Testis (tissue), 3 donors: ENCODE data around the gene KIF1B. TPM values are rescaled to one million over a fixed set of nuclear protein-coding genes. Genes with fewer than 3 reads are reported as not detected.
"Not testable (repeated sequence)": the region's sequence is repeated elsewhere in the genome, so short reads cannot be mapped to it uniquely, and the experiment has no call there.

Experiments
- DNase-seq: peaks from one replicate; pipeline ENCODE4 v3.0.0-alpha.2; 2019
- H3K27ac ChIP-seq, 2 donors: fragments of 200-600 bp; sonication (generic); one replicate each; pipeline ENCODE4 v1.5.1; 2019
- H3K27me3 ChIP-seq: fragments of 200-600 bp; sonication (generic); one replicate; pipeline ENCODE4 v1.5.1; 2019
- H3K36me3 ChIP-seq: fragments of 200-600 bp; sonication (generic); one replicate; pipeline ENCODE4 v1.5.1; 2017; ENCODE audit warnings: low read depth; ENCODE audit errors: missing control alignments
- H3K4me1 ChIP-seq: fragments of 200-600 bp; sonication (generic); one replicate; pipeline ENCODE4 v1.5.1; 2019
- H3K4me3 ChIP-seq, 2 donors: fragments of 200-600 bp; sonication (generic); one replicate each; pipeline ENCODE4 v1.5.1; 2017 to 2019
- H3K9me3 ChIP-seq: fragments of 200-600 bp; sonication (generic); one replicate; pipeline ENCODE4 v1.5.1; 2017
- CTCF ChIP-seq, 3 experiments: fragments of 450-650 bp in 2 of 3; fragments of 200-600 bp in 1 of 3; sonication (generic) in 1 of 3; IDR thresholded peaks; one replicate each; pipeline ENCODE4 v1.5.1; 2016 to 2019; ENCODE audit warnings: antibody characterized with exemption in 3 of 3, mild to moderate bottlenecking in 2 of 3, moderate library complexity in 1 of 3
- POLR2A ChIP-seq: fragments of 450-650 bp; IDR thresholded peaks from one replicate; pipeline ENCODE4 v1.6.1; 2017; ENCODE audit warnings: antibody characterized with exemption, mild to moderate bottlenecking, moderate library complexity
- WGBS, 2 donors: methylation state at CpG; one replicate each; pipeline ENCODE4 v1.1.5; 2018; 5-methylcytosine and 5-hydroxymethylcytosine counted together
- intact Hi-C: fragments of 100-400 bp; cut with DNase I; formaldehyde crosslinking; loops from one replicate; pipeline ENCODE4 v1.15.1; 2023; ENCODE audit warnings: low total_unique reads
- polyA plus RNA-seq: library from polyadenylated mRNA; stranded (reverse); fragments of 350-450 nt; fragmentation: Illumina TruSeq; extraction: RNeasy Lipid Tissue Mini Kit (QIAGEN cat#74804); gene quantifications from one replicate; pipeline ENCODE4 v1.2.3, GENCODE V29; 2014; ENCODE audit warnings: low read depth, low replicate concordance; ENCODE audit not compliant: insufficient read depth
- total RNA-seq, 2 donors: library from RNA; depleted of rRNA; stranded (reverse); fragments of >200 nt; gene quantifications; one replicate each; pipeline ENCODE4 v1.2.3, GENCODE V29; 2016

KIF1B gene
- total and polyA plus RNA-seq, 3 donors from 2014 or later: 64.5 to 119 (median 71.2) TPM

DNA sequence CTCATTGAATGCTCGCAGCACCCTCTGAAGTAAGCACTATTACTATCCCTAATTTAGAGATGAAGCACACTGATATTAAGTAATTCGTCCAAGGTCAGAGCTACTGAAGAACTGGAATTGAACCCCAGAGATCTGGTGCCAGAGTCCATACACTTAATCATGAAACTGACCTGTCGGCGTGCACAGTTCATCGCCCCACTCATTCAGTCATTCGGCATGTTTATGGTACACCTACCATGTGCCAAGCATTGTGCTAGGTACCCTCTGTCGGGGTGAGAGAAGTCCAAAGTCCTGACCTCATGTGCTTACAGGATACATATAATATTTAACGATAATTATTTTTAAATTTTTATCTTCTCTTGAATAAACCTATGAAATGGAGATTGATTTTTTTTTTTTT, 214.3 kb downstream of the KIF1B start:
- intact Hi-C loops: loop anchor here (5.0 kb wide), 1 partner anchor 47 kb away; no protein-coding TSS in a partner anchor
- TF ChIP-seq CTCF (IDR thresholded peaks at IDR 0.05) (no peak), POLR2A (no peak)
- no peaks in the 10 kb centered on the region for H3K9me3 ChIP-seq
- no peak for DNase-seq
- whole genome bisulfite sequencing, 2 donors: 82 to 84% methylated on average over 8 of the region's 8 CpGs
- no peaks in the 10 kb centered on the region for H3K36me3 ChIP-seq
- H3K27me3 ChIP-seq: no peaks in the 10 kb centered on the region
- no peak overlapping the region for H3K27ac ChIP-seq
- H3K4me3 ChIP-seq: no peak overlapping the region
- peaks cover 1% of the 10 kb centered on the region for H3K4me1 ChIP-seq

DNA sequence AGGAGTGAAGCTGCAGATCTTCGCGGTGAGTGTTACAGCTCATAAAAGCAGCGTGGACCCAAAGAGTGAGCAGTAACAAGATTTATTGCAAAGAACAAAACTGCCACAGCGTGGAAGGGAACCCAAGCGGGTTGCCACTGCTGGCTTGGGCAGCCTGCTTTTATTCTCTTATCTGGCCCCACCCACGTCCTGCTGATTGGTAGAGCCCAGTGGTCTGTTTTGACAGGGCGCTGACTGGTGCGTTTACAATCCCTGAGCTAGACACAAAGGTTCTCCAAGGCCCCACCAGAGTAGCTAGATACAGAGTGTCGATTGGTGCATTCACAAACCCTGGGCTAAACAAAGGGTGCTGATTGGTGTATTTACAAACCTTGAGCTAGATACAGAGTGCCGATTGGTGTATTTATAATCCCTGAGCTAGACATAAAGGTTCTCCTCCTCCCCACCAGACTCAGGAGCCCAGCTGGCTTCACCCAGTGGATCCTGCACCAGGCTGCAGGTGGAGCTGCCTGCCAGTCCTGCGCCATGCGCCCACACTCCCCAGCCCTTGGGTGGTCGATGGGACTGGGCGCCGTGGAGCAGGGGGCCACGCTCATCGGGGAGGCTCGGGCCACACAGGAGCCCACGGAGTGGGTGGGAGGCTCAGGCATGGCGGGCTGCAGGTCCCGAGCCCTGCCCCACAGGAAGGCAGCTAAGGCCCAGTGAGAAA, 215.6 kb downstream of the KIF1B start:
- H3K4me1 ChIP-seq, H3K36me3 ChIP-seq, H3K27ac ChIP-seq, DNase-seq, H3K27me3 ChIP-seq, H3K4me3 ChIP-seq, H3K9me3 ChIP-seq: not testable (repeated sequence)
- 83 to 88% methylated on average over 10 to 18 of the region's 21 CpGs for WGBS, 2 donors
- intact Hi-C loops: loop anchor here (5.0 kb wide), 1 partner anchor 49 kb away; no protein-coding TSS in a partner anchor

- intact Hi-C loops: loop anchor here (5.0 kb wide), 1 partner anchor 49 kb away; no protein-coding TSS in a partner anchor
- WGBS, 2 donors: 100% methylated on average over 2 to 4 of the region's 21 CpGs
- not testable (repeated sequence) for DNase-seq, H3K4me3 ChIP-seq, H3K27ac ChIP-seq, H3K27me3 ChIP-seq, H3K36me3 ChIP-seq, H3K9me3 ChIP-seq
- H3K4me1 ChIP-seq: peaks cover 10% of the 10 kb centered on the region
These were observed 216.1 kb downstream of the KIF1B start for GRCh38 chr1:10426535-10426848.

- Histone ChIP-seq H3K4me1 (peaks cover 11% of the 10 kb centered on the region), H3K4me3 (no peak overlapping the region), H3K27ac (no peak overlapping the region), H3K9me3 (no peaks in the 10 kb centered on the region), H3K36me3 (no peaks in the 10 kb centered on the region), H3K27me3 (no peaks in the 10 kb centered on the region)
- no peak for TF ChIP-seq POLR2A
- no peak for TF ChIP-seq CTCF (IDR thresholded peaks at IDR 0.05)
- no peak for DNase-seq
- intact Hi-C loops: loop anchor here (5.0 kb wide), 1 partner anchor 52 kb away; no protein-coding TSS in a partner anchor
- WGBS, 2 donors: 82 to 83% methylated on average over 5 of the region's 5 CpGs
These were observed 218.6 kb downstream of the KIF1B start for GRCh38 chr1:10428984-10429383.

DNA sequence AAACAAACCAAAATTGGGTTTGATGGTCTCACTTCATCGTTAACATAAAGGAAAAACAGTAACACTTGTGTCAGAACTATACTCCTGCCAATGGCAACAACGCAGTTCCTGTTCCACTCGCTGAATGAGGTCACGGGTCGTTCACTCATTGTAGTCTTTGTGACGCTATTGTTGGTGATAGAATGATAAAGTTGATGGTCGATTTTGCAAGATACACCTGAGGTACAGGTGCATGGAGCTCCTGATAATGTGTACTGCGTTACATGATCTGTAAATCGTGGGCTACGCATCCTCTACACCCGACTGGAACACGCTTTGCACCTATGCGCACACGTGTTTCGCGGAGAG, 219.5 kb downstream of the KIF1B start:
- Histone ChIP-seq H3K4me3 (peak overlapping the region; percentile 61 to 74), H3K4me1 (peaks cover 13% of the 10 kb centered on the region), H3K36me3 (no peaks in the 10 kb centered on the region), H3K27me3 (no peaks in the 10 kb centered on the region), H3K27ac (peak overlapping the region; percentile 71 to 73), H3K9me3 (no peaks in the 10 kb centered on the region)
- TF ChIP-seq CTCF (IDR thresholded peaks at IDR 0.05): no peak
- TF ChIP-seq POLR2A: no peak
- intact Hi-C loops: loop anchor here (5.0 kb wide), 1 partner anchor 53 kb away; no protein-coding TSS in a partner anchor
- 8 to 16% methylated on average over 16 of the region's 16 CpGs for WGBS, 2 donors
- DNase-seq: no peak
